Activated naive CD8-positive, alpha-beta T cell treated with anti-CD3 and anti-CD28 coated beads, Interleukin-2, amount 50 U/mL, for 24 hours (primary cell): Measurements from ENCODE around the gene TBC1D5.
"Not testable (repeated sequence)": the region's sequence is repeated elsewhere in the genome, so short reads cannot be mapped to it uniquely, and the experiment has no call there.

Source experiments
- ATAC-seq: fragments of 150-1000 bp; cut with Tn5 transposase; one replicate; pipeline ENCODE4 v1.10.0; 2021
- DNase-seq: peaks from one replicate; pipeline ENCODE4 v3.0.0; 2021
- H3K27ac Mint-ChIP-seq: one replicate; pipeline ENCODE4 v1.8.0; 2021; ENCODE audit warnings: mild to moderate bottlenecking, mixed read lengths
- H3K27me3 Mint-ChIP-seq: one replicate; pipeline ENCODE4 v1.8.0; 2021; ENCODE audit warnings: mixed read lengths
- H3K36me3 Mint-ChIP-seq: one replicate; pipeline ENCODE4 v1.8.0; 2021; ENCODE audit warnings: low read depth, mixed read lengths
- H3K4me1 Mint-ChIP-seq: one replicate; pipeline ENCODE4 v1.8.0; 2021; ENCODE audit warnings: mixed read lengths
- H3K4me3 Mint-ChIP-seq: one replicate; pipeline ENCODE4 v1.8.0; 2021; ENCODE audit warnings: mild to moderate bottlenecking, moderate library complexity, mixed read lengths
- H3K9me3 Mint-ChIP-seq: one replicate; pipeline ENCODE4 v1.8.0; 2021; ENCODE audit warnings: mixed read lengths

Gene TBC1D5

DNA sequence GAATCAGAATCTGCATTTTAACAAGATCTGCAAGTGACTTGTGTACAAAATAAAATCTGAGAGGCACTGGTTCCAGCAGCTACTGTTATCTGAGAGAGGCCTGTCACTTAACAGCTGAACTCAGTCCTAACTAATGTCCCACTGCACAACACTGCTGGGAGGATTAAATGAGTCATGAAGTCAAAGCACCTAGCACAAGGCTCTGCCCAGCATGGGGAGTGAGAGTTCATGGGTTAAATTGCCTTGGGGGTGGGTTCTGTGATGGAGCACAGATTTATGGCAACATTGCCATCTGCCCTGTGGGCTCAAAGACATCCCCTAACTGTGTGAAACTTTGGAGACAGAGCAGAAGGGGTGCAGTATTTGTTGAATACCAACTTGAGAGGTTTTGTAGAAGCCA lies 606.7 kb downstream of the TBC1D5 start:
- Mint-ChIP-seq H3K4me1 (no peaks in the 10 kb centered on the region), H3K27ac (no peak overlapping the region), H3K27me3 (no peaks in the 10 kb centered on the region), H3K4me3 (no peak overlapping the region), H3K36me3 (no peaks in the 10 kb centered on the region), H3K9me3 (no peaks in the 10 kb centered on the region)
- ATAC-seq (no peak), DNase-seq (no peak)

DNA sequence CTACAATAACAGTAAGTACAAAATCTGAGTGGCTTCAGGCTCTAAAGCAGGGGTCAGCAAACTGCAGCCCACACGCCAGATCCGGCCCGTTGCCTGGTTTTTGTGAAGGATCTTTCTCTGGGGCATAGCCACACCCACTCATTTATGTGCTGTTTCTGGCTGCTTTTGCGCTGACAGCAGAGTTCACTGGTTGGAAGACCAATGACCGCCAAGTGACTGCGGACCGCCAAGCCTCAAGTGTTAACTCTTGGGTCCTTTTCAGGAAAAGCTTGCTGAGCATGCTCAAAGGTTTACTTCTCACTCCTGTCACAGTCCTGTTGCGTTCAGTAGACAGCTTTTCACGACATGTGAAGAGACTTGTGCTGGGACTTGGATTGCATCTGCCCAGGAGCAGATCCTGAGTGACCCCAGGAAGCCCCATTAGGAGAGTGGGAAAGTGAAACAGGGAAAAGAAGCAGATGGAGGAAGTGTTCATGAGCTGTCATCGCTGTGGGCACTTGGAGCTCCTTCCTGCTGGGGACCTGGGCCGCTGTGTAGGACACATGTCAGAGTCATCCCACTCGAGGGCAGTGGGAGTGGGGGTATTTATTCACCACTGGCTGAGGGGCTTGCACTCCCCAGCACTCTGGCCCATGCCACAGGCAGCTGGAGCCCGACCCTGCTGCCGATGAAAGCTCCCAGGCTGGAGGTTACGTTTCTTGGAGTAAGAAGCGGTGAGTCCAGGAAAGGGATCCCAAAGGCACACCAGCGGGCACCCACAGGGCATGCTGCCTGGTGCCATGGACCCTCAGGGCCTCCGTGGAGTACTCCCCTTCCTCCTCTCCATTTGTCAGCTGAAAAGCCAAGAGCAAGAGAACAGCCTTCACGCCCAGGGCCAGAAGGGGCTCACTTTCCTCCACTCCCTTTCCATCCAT lies 608.5 kb downstream of the TBC1D5 start:
- Mint-ChIP-seq H3K27me3 (no peaks in the 10 kb centered on the region), H3K4me3 (no peak overlapping the region), H3K27ac (no peak overlapping the region), H3K9me3 (no peaks in the 10 kb centered on the region), H3K4me1 (no peaks in the 10 kb centered on the region), H3K36me3 (no peaks in the 10 kb centered on the region)
- ATAC-seq (no peak), DNase-seq (no peak)

DNA sequence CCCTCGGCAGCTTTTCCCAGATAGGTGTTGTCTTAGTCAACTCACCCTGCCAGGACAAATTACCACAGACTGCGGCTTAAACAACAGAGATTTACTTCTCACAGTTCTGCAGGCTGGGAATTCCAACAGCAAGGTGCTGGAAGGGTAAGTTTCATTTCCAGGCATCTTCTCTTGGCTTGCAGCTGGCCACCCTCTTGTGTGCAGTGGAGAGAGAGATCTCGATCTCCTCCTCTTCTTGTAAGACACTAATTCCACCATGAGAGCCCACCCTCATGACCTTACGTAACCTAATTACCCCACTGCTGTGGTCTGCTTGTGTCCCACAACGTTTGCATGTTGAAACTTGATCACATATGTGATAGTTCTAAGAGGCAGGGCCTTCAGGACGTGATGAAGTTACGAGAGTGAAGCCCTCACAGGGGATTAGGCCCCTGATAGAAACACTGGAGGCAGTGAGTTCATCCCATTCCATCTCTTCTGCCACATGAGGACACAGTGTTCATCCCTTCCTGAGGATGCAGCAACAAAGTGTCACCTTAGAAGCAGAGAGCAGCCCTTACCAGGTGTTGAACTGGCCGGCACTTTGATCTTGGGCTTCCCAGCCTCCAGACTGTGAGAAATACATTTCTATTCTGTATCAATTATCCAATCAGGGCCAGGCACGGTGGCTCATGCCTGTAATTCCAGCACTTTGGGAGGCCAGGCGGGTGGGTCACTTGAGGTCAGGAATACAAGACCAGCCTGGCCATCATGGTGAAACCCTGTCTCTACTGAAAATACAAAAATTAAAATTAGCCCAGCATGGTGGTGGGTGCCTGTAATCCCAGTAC lies 609.9 kb downstream of the TBC1D5 start:
- no peak for DNase-seq
- Mint-ChIP-seq H3K36me3 (peaks cover 3% of the 10 kb centered on the region), H3K9me3 (peaks cover 8% of the 10 kb centered on the region), H3K4me1 (no peaks in the 10 kb centered on the region), H3K27me3 (no peaks in the 10 kb centered on the region), H3K27ac (no peak overlapping the region), H3K4me3 (no peak overlapping the region)
- ATAC-seq = no peak

DNA sequence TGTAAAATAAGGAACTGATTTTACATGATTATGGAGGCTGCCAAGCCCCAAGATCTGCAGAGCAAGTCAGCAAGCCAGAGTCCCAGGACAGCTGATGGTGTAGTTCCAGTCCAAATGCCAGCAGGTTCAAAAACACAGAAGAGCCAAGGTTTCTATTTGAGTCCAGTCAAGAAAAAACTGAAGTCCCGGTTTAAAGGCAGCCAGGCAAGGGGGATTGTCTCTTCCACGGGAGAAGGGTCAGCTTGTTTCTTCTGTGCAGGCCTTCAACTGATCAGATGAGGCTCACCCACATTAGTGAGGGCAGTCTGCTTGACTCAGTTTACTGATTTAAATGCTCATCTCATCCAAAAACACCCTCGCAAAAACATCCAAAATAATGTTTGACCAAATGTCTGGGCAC lies 611.5 kb downstream of the TBC1D5 start:
- peaks cover 12% of the 10 kb centered on the region for H3K9me3 Mint-ChIP-seq
- H3K27me3 Mint-ChIP-seq = no peaks in the 10 kb centered on the region
- H3K4me3 Mint-ChIP-seq = no peak overlapping the region
- H3K4me1 Mint-ChIP-seq = no peaks in the 10 kb centered on the region
- ATAC-seq (no peak), DNase-seq (no peak)
- peaks cover 3% of the 10 kb centered on the region for H3K36me3 Mint-ChIP-seq
- no peak overlapping the region for H3K27ac Mint-ChIP-seq

DNA sequence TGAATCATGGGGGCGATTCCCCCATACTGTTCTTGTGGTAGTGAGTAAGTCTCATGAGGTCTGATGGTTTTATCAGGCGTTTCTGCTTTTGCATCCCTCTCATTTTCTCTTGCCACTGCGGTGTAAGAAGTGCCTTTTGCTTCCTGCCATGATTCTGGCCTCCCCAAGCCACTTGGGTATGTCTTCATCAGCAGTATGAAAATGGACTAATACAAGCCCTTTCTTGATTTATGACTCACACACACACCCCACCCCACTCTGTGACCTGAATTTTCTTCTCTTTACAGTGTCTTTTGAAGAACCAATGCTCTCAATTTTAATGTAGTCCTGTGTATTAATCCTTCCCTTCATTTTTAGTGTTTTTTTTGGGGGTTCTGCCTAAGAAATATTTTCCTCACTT lies 612.9 kb downstream of the TBC1D5 start:
- Mint-ChIP-seq H3K27ac (no peak overlapping the region), H3K4me3 (no peak overlapping the region), H3K9me3 (peaks cover 12% of the 10 kb centered on the region), H3K4me1 (no peaks in the 10 kb centered on the region), H3K36me3 (peaks cover 3% of the 10 kb centered on the region), H3K27me3 (no peaks in the 10 kb centered on the region)
- DNase-seq (no peak), ATAC-seq (no peak)

DNA sequence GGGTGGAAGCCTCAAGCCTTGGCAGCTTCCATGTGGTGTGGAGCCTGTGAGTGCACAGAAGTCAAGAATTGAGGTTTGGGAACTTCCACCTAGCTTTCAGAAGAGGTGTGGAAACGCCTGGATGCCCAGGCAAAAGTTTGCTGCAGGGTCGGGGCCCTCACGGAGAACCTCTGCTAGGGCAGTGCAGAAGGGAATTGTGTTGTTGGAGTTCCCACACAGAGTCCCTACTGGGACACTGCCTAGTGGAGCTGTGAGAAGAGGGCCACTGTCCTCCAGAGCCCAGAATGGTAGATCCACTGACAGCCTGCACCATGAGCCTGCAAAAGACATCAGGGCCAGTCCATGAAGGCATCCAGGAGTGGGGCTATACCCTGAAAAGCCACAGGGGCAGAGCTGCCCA lies 613.8 kb downstream of the TBC1D5 start:
- H3K27ac Mint-ChIP-seq, ATAC-seq, H3K4me3 Mint-ChIP-seq, DNase-seq, H3K4me1 Mint-ChIP-seq, H3K36me3 Mint-ChIP-seq, H3K27me3 Mint-ChIP-seq: not testable (repeated sequence)
- peaks cover 12% of the 10 kb centered on the region for H3K9me3 Mint-ChIP-seq

DNA sequence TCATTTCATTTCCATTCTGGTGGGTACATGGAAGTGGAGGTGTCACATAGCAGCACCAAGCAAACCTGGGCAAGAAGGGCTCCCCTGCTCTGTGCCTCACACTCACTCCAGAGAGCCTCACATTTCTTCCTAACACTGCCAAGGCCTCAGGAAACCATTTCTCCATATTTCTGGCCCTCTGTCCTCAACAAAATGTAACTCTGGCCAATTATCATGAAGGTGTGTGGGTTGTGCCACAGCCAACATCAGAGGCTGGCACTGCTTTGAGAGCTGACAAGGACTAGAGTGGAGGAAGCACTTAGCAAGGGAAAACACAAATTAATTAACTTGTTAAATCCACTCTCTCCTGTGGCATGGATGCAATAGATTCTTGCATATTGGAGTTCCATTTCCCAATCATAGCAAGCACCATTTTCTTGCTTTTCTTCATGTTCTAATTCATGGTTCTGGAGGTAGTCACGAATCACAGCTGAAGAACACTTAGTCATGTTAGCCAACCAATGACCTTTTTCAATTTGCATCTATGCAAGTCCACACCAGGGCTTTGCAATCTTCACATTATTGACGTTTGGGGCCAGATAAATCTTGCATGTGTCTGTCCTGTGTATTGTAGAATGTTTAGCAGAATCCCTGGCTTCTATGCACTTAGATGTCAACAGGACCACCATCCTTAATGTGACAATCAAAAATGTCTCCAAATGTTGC lies 616.5 kb downstream of the TBC1D5 start:
- Mint-ChIP-seq H3K27me3 (no peaks in the 10 kb centered on the region), H3K4me3 (no peak overlapping the region), H3K9me3 (peaks cover 18% of the 10 kb centered on the region), H3K4me1 (no peaks in the 10 kb centered on the region), H3K36me3 (peaks cover 6% of the 10 kb centered on the region), H3K27ac (no peak overlapping the region)
- DNase-seq (no peak), ATAC-seq (no peak)

DNA sequence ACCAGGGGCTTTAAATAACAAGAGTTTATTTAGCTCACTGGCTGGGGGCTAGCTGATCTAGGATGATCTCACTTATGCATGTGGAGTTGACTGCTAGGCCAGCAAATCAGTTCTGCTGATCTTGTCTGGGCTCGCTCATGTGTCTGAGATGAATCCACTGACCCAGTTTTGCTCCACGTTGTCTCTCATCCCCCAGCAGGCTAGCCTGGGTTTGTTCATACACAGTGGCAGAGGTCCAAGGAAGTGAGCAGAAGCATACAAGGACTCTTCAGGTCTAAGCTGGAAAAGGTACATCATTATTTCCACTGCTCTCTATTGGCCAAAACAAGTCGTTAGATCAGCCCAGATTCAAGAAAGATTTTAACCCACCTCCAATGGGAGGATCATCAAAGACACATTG lies 619.7 kb downstream of the TBC1D5 start:
- Mint-ChIP-seq H3K4me3 (no peak overlapping the region), H3K9me3 (peaks cover 13% of the 10 kb centered on the region), H3K4me1 (no peaks in the 10 kb centered on the region), H3K27ac (no peak overlapping the region), H3K27me3 (no peaks in the 10 kb centered on the region), H3K36me3 (peaks cover 3% of the 10 kb centered on the region)
- no peak for ATAC-seq
- no peak for DNase-seq

DNA sequence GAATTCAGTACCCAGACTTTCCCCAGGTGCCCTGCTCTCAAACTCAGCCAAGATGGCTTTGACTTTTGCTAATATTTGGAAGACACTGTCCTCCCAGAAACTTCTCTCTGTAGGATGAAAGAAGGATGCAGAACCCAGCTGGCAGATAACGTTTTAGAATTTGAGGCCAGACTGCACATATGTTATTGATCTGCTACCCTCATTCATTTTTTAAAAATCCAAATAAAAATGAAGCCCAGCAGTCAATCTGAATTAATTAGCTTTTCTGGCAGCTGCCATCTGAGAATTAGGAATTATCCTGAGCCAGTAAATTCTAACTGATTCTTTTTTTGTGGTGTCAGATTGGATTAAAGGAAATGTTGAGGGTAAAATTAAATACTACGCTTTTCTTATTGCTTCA lies 621.1 kb downstream of the TBC1D5 start:
- DNase-seq = no peak
- Mint-ChIP-seq H3K36me3 (peaks cover 3% of the 10 kb centered on the region), H3K9me3 (peaks cover 7% of the 10 kb centered on the region), H3K27me3 (no peaks in the 10 kb centered on the region), H3K4me1 (no peaks in the 10 kb centered on the region), H3K27ac (no peak overlapping the region), H3K4me3 (no peak overlapping the region)
- ATAC-seq = no peak

DNA sequence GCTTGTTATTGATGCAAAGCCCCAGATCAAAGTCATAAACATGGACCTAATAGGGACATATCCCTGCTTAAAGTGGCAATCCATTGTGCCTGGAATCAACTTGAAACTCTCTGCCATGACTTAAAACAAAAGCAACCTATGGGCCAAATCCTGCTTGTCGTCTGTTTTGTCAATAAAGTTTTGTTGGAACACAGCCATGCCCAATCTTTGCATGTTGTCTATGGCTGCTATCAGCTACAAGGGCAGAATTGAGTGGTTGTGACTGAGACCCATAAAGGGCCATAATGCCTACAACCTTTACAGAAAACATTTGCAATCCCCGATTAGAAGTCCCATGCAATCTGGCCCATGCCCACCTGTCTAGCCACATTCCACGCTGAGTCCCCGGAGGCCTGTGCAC lies 622.3 kb downstream of the TBC1D5 start:
- Mint-ChIP-seq H3K36me3 (peaks cover 3% of the 10 kb centered on the region), H3K4me3 (no peak overlapping the region), H3K27me3 (no peaks in the 10 kb centered on the region), H3K4me1 (no peaks in the 10 kb centered on the region), H3K9me3 (peaks cover 7% of the 10 kb centered on the region), H3K27ac (no peak overlapping the region)
- no peak for ATAC-seq
- DNase-seq = no peak

DNA sequence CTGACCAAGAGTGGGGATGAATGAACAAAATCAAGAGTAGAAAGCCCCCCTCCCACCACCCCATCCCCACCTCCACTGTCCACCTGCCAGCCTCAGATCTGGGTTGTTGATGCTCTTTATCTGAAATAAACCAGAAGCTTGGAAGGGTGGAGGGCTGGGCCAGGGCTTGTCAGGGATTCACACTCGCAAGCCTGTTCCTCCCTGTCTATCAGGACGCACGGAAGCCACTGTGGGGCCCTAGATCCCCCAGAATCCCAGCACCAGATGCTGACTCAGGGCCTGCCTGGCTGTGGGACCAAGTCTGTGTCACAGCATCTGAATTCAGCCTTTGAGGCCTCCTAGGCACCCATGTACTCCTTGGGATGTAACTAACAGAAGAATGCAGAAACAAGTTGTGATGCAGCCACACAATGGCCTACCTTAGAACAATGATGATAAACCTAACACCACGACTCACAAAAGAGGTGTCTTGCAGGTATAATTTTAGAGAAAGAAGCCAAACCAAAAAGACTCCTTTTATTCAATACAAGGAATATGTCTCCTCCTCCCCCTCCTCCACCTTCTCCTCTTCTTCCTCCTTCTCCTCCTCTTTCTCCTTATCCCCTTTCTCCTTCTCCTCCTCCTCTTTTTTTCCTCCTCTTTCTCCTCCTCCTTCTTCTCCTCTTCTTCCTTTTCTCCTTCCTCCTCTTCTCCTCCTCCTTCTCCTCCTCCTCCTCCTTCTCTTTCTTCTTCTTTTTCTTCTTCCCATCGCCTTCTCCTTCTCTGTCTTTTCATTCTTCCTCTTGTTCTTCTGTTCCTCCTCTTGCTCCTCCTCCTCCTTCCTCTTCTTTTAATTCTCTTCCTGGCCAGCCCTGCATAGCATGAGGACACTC lies 623.0 kb downstream of the TBC1D5 start:
- H3K4me1 Mint-ChIP-seq = no peaks in the 10 kb centered on the region
- peaks cover 3% of the 10 kb centered on the region for H3K36me3 Mint-ChIP-seq
- no peaks in the 10 kb centered on the region for H3K27me3 Mint-ChIP-seq
- peaks cover 7% of the 10 kb centered on the region for H3K9me3 Mint-ChIP-seq
- H3K27ac Mint-ChIP-seq = no peak overlapping the region
- no peak overlapping the region for H3K4me3 Mint-ChIP-seq
- DNase-seq (no peak), ATAC-seq (no peak)

DNA sequence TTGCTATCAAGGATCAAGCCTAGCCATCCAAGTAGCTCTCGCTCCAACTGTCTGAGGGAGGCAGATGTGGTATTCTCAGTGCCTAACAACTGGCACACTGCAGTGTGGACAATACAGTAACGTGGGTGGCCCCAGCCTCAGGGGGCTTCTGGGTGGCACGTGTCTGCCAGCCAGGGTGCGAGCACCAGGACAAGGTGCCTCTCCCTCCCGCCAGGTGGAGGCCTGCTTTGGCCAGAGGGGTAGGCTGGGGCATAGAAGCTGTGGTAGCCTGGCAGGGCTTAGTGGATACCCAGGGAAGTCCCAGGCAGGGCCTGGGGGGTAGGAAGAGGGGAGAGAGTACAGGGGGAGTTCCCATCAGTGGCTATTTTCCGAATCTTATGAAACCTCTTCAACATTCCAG lies 623.7 kb downstream of the TBC1D5 start:
- Mint-ChIP-seq H3K4me1 (no peaks in the 10 kb centered on the region), H3K27me3 (no peaks in the 10 kb centered on the region), H3K9me3 (peaks cover 7% of the 10 kb centered on the region), H3K27ac (no peak overlapping the region), H3K36me3 (peaks cover 3% of the 10 kb centered on the region), H3K4me3 (no peak overlapping the region)
- no peak for ATAC-seq
- DNase-seq = no peak

DNA sequence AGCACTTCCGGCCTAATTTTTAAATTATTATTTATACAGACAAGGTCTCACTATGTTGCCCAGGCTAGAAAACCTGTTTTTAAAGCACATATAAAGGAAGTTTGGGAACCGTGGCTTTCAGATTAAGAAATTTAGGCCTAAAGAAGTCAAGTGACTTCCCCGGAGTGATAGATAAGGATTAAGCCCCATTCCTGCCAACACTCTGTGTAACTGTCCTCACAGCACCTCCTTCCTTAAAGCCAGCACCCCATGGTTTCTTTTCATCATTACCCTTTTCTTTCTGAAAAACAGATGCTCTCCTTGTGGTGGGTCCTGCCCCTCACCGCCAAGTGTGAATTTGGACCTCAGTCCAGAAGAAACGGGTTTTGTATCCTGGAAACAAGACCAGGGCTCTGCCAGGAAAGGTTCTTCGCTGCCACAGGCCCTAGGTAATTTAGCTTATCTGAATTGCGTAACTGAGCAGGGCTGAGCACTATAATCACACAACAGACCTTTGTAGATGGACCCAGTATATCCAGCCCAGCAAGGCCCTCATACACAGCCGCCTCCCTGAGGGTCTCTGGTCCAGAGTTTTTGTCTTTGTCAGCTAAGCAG lies 626.3 kb downstream of the TBC1D5 start:
- Mint-ChIP-seq H3K4me3 (no peak overlapping the region), H3K9me3 (no peaks in the 10 kb centered on the region), H3K36me3 (no peaks in the 10 kb centered on the region), H3K4me1 (peaks cover 6% of the 10 kb centered on the region), H3K27ac (no peak overlapping the region), H3K27me3 (no peaks in the 10 kb centered on the region)
- ATAC-seq = no peak
- DNase-seq = no peak

DNA sequence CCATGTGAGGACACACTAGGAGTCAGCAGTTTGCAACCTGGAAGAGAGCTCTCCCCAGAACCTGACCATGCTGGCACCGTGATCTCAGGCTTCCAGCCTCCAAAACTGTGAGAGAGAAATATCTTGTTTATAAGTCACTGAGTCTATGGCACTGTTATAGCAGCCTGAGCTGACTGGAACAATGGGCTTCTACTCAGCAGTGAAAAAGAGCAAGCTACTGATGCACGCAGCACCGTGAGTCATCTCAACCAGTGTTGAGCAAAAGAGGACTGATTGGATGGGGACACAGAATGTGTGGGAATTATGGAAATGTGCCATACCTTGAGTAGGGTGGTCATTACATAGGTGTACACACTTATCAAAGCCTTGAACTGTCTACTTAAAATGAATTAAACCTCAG lies 627.2 kb downstream of the TBC1D5 start:
- ATAC-seq (no peak), DNase-seq (no peak)
- Mint-ChIP-seq H3K36me3 (no peaks in the 10 kb centered on the region), H3K4me1 (peaks cover 11% of the 10 kb centered on the region), H3K9me3 (no peaks in the 10 kb centered on the region), H3K27me3 (no peaks in the 10 kb centered on the region), H3K27ac (no peak overlapping the region), H3K4me3 (no peak overlapping the region)
